GM18907 (cell line): Measurements from ENCODE around the gene SCD.

Source experiments
- ATAC-seq: cut with Tn5 transposase; IDR thresholded peaks from one replicate; pipeline ENCODE4 v1.9.1; 2021; ENCODE audit warnings: mild to moderate bottlenecking, moderate library complexity; ENCODE audit not compliant: unreplicated experiment

Gene SCD

GRCh38 chr10:100391163-100392002, 44.4 kb downstream of the SCD start:
- no peak for ATAC-seq

GRCh38 chr10:100392686-100393003, 45.6 kb downstream of the SCD start:
- ATAC-seq = no peak

GRCh38 chr10:100395626-100396025, 48.6 kb downstream of the SCD start:
- ATAC-seq = no peak

- ATAC-seq = no peak
Measured at GRCh38 chr10:100396605-100397004, 49.6 kb downstream of the SCD start.

- ATAC-seq = no peak
Measured at GRCh38 chr10:100401631-100402328, 54.7 kb downstream of the SCD start.

GRCh38 chr10:100403734-100404133, 56.7 kb downstream of the SCD start:
- ATAC-seq = no peak

GRCh38 chr10:100413173-100413572, 66.1 kb downstream of the SCD start:
- no peak for ATAC-seq
